Transverse colon (tissue), 4 donors: ENCODE results near the gene KRTAP27-1. TPM values are rescaled to one million over a fixed set of nuclear protein-coding genes. Genes with fewer than 3 reads are reported as not detected.

Experiments used
- DNase-seq: peaks from one replicate; pipeline ENCODE4 v3.0.0-alpha.2; 2019
- H3K27ac ChIP-seq, 4 donors: fragments of 200-600 bp; sonication (generic); 2 replicates each; pipeline ENCODE4 v1.5.1; 2016 to 2018; ENCODE audit warnings: inconsistent platforms in 4 of 4
- H3K27me3 ChIP-seq: fragments of 200-600 bp; sonication (generic); 2 replicates; pipeline ENCODE4 v1.5.1; 2017; ENCODE audit warnings: inconsistent platforms
- H3K36me3 ChIP-seq, 4 donors: fragments of 200-600 bp; sonication (generic); 2 replicates each; pipeline ENCODE4 v1.5.1; 2017 to 2019; ENCODE audit warnings: inconsistent platforms in 4 of 4
- H3K4me1 ChIP-seq, 4 donors: fragments of 200-600 bp; sonication (generic); 2 replicates each; pipeline ENCODE4 v1.5.1; 2017 to 2020; ENCODE audit warnings: inconsistent platforms in 4 of 4
- H3K4me3 ChIP-seq, 4 donors: fragments of 200-600 bp; sonication (generic); 1 replicate in 1 of 4; 2 replicates in 3 of 4; pipeline versions ENCODE4 v1.5.1 to v1.6.1; 2017 to 2019; ENCODE audit warnings: inconsistent platforms in 4 of 4
- H3K9me3 ChIP-seq, 2 donors: fragments of 200-600 bp; sonication (generic); 2 replicates each; pipeline ENCODE4 v1.5.1; 2017 to 2019; ENCODE audit warnings: inconsistent platforms in 2 of 2
- CTCF ChIP-seq, 5 experiments: fragments of 200-600 bp in 3 of 5; fragments of 450-650 bp in 2 of 5; sonication (generic) in 3 of 5; IDR thresholded peaks; 1 replicate in 2 of 5; 2 replicates in 3 of 5; pipeline ENCODE4 v1.5.1; 2016 to 2017; ENCODE audit warnings: antibody characterized with exemption in 5 of 5, inconsistent platforms in 3 of 5, mild to moderate bottlenecking in 2 of 5, moderate library complexity in 1 of 5
- EP300 ChIP-seq: sonication (generic); formaldehyde crosslinking; IDR thresholded peaks from one replicate; pipeline ENCODE4 v1.6.1; 2017; ENCODE audit warnings: antibody characterized with exemption, low read depth
- POLR2A ChIP-seq: fragments of 450-650 bp; IDR thresholded peaks from one replicate; pipeline ENCODE4 v1.6.1; 2016; ENCODE audit warnings: antibody characterized with exemption, mild to moderate bottlenecking, moderate library complexity
- POLR2AphosphoS5 ChIP-seq, 3 donors: sonication (generic); formaldehyde crosslinking; IDR thresholded peaks; one replicate each; pipeline ENCODE4 v1.6.1; 2016; ENCODE audit warnings: antibody characterized with exemption in 3 of 3
- WGBS, 2 donors: methylation state at CpG; one replicate each; pipeline ENCODE4 v1.1.5; 2018; ENCODE audit warnings: low coverage in 1 of 2; 5-methylcytosine and 5-hydroxymethylcytosine counted together
- in situ Hi-C, 4 donors: fragments of 200-750 bp; cut with MboI; loops; one replicate each; pipeline versions ENCODE4 v1.15.0 to v1.15.1; 2017; ENCODE audit warnings: low sequenced_read_pairs in 3 of 4, low pct_ligation_motif_present in 1 of 4, low pct_unique_long_range_greater_than_20kb in 1 of 4
- intact Hi-C: fragments of 100-400 bp; cut with DNase I; formaldehyde crosslinking; loops from one replicate; pipeline ENCODE4 v1.15.1; 2023; ENCODE audit warnings: low total_unique reads
- total RNA-seq, 4 donors: library from RNA; depleted of rRNA; stranded (reverse); fragments of >200 nt; gene quantifications; one replicate each; pipeline ENCODE4 v1.1.0, GENCODE V29; 2016

KRTAP27-1 gene
- total RNA-seq, 4 donors from 2014 or later, result not detected

DNA sequence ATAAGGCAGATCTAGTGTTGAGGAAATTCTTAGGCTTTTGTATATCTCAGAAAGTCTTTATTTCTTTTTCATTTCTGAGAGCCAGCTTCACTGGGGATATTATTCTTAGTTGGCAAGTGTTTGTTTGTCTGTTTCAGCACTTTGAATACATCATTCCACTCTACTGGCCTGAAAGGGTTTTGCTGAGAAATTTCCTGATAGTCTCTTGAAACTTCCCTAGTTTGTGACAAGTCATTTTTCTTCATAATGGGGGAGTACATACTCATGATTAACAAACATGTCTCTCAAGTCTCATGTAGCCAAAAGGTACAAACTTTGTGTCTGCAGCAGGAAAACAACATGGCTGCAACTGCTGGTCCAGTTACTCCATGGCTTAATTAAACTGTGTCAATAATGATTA is 11.1 kb downstream of the KRTAP27-1 start:
- in situ Hi-C loops, result loop anchor here in 2 of 4 donors (25.0 kb wide), 2 partner anchors 89 to 761 kb away; no protein-coding TSS in a partner anchor
- intact Hi-C loops, result no loop called here
- H3K36me3 ChIP-seq, result no peaks in the 10 kb centered on the region
- peaks cover 0 to 15% of the 10 kb centered on the region in 2 donors for H3K9me3 ChIP-seq
- no peaks in the 10 kb centered on the region for H3K4me1 ChIP-seq
- TF ChIP-seq POLR2AphosphoS5 (IDR thresholded peaks at IDR 0.05), result no peak
- TF ChIP-seq CTCF (IDR thresholded peaks at IDR 0.05), result no peak
- no peak for TF ChIP-seq POLR2A
- TF ChIP-seq EP300, result no peak
- H3K4me3 ChIP-seq, result no peak overlapping the region
- no peak overlapping the region for H3K27ac ChIP-seq
- no peaks in the 10 kb centered on the region for H3K27me3 ChIP-seq
- no peak for DNase-seq

GRCh38 chr21:30320215-30320614 is 17.3 kb downstream of the KRTAP27-1 start, which contains the start of gene KRTAP26-1:
Gene KRTAP26-1 (minus strand): TSS chr21:30320315. CDS start chr21:30320035, 280 bp downstream.
- 47 to 67% methylated on average over 2 of the region's 2 CpGs for WGBS, 2 donors

GRCh38 chr21:30315701-30316100 is 21.8 kb downstream of the KRTAP27-1 start:
- no peak for TF ChIP-seq POLR2AphosphoS5 (IDR thresholded peaks at IDR 0.05)
- no peak for TF ChIP-seq EP300
- no peak for TF ChIP-seq POLR2A
- TF ChIP-seq CTCF (IDR thresholded peaks at IDR 0.05), result no peak
- no peaks in the 10 kb centered on the region for H3K27me3 ChIP-seq
- WGBS, 2 donors, result 80 to 93% methylated on average over 2 of the region's 2 CpGs
- no peaks in the 10 kb centered on the region for H3K4me1 ChIP-seq
- intact Hi-C loops, result no loop called here
- H3K9me3 ChIP-seq, result no peaks in the 10 kb centered on the region
- in situ Hi-C loops, result no loop called here
- no peak overlapping the region for H3K4me3 ChIP-seq
- no peak for DNase-seq
- H3K36me3 ChIP-seq, result no peaks in the 10 kb centered on the region
- no peak overlapping the region for H3K27ac ChIP-seq

More at GRCh38 chr21:30320215-30320614, 17.3 kb downstream of the KRTAP27-1 start, which contains the start of gene KRTAP26-1:
- in situ Hi-C loops (no loop called here), intact Hi-C loops (no loop called here)
- Histone ChIP-seq H3K4me1 (no peaks in the 10 kb centered on the region), H3K36me3 (no peaks in the 10 kb centered on the region), H3K27ac (no peak within 1 kb of the TSS), H3K4me3 (no peak within 1 kb of the TSS), H3K9me3 (no peaks in the 10 kb centered on the region), H3K27me3 (no peaks in the 10 kb centered on the region)
- no peak for DNase-seq
- no peak for TF ChIP-seq POLR2AphosphoS5 (IDR thresholded peaks at IDR 0.05)
- TF ChIP-seq CTCF (IDR thresholded peaks at IDR 0.05), result no peak
- TF ChIP-seq EP300, result no peak
- TF ChIP-seq POLR2A, result no peak

DNA sequence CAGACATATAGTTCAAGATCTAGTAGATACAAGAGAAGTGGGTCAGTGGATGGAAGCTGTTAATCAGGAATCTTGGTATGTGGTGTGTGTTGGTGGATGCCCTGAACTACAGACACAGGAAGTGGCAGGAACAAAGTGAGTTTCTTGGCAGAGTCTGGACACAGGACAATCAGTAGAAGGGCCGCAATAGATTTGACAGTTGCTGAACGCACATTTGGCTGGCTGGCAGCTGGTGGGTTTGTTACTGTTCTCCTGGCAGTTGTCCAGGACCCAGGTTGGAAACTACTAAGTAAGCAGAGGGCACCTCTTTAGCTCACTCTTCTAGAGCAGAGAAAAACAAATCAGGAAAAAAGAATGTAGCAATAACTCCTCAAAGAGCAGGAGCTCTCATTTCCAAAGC is 30.6 kb downstream of the KRTAP27-1 start:
- Histone ChIP-seq H3K9me3 (no peaks in the 10 kb centered on the region), H3K4me3 (no peak overlapping the region), H3K4me1 (no peaks in the 10 kb centered on the region), H3K36me3 (no peaks in the 10 kb centered on the region), H3K27me3 (no peaks in the 10 kb centered on the region), H3K27ac (no peak overlapping the region)
- WGBS, 2 donors, result 50 to 66% methylated on average over 2 of the region's 2 CpGs
- in situ Hi-C loops (no loop called here), intact Hi-C loops (no loop called here)
- no peak for TF ChIP-seq POLR2AphosphoS5 (IDR thresholded peaks at IDR 0.05)
- no peak for TF ChIP-seq EP300
- TF ChIP-seq CTCF (IDR thresholded peaks at IDR 0.05), result no peak
- TF ChIP-seq POLR2A, result no peak
- no peak for DNase-seq
